GM21825 (cell line): ENCODE results near the gene CHEK2.
"Not testable (repeated sequence)": the region's sequence is repeated elsewhere in the genome, so short reads cannot be mapped to it uniquely, and the experiment has no call there.

ENCODE experiments used
- ATAC-seq: cut with Tn5 transposase; IDR thresholded peaks from one replicate; pipeline ENCODE4 v1.9.1; 2021; ENCODE audit warnings: mild to moderate bottlenecking, moderate library complexity; ENCODE audit not compliant: unreplicated experiment

Gene CHEK2

DNA sequence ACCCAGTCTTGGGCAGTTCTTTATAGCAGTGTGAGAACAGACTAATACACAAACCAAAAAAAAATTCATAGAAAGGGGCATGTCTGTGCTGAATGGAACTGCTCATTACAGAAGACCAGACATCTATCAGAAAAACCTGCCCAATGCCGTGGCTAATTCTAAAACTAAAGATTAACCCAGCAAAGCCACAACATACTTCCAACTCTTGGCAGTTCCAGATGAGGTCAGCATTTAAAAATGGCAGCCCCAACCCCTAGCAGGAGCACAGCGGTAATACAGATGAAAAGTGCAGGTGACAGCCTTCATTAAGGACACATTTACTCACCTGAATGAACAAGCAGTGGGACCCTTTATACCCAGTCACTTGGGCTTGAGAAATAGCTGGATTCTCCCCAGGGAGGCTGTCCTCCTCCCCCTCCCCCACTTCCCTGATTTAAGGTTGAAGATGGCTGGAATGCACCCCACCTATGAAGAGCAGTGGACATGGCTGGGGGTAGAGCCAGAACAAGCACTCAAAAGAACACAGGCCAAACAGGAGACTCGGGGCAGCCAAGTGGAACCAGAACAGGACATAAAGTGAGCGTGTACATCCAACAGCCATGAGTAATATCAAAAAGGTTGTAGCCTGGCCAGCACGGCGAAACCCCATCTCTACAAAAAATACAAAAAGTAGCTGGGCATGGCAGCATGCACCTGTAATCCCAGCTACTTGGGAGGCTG lies 48.4 kb downstream of the CHEK2 start:
- ATAC-seq: not testable (repeated sequence)

GRCh38 chr22:28689796-28690195 lies 51.8 kb downstream of the CHEK2 start:
- ATAC-seq: not testable (repeated sequence)

GRCh38 chr22:28682966-28683365 lies 58.7 kb downstream of the CHEK2 start:
- not testable (repeated sequence) for ATAC-seq

DNA sequence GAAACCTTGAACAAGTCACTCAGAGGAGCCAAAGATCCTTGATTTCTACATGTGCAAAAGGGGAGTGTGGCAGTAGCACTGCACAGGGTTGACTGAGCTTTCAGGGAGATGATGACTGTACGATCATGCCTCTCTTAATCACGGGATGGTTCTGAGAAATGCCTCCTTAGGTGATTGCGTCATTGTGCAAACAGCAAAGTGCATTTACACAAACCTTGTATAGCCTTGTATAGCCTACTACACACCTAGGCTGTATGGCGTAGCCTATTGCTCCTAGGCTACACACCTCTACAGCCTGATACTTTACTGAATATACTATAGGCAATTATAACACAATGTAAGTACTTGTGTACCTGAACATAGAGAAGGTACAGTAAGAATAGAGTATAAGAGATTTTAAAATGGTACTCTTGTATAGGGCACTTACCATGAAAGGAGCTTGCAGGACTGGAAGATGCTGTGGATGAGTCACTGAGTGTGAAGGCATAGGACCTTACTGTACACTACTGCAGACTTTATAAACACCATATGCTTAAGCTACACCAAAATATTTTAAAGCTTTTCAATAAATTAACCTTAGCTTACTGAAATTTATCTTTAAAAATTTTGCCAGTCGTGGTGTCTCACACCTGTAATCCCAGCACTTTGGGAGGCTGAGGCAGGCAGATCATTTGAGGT lies 60.7 kb downstream of the CHEK2 start:
- ATAC-seq: not testable (repeated sequence)

DNA sequence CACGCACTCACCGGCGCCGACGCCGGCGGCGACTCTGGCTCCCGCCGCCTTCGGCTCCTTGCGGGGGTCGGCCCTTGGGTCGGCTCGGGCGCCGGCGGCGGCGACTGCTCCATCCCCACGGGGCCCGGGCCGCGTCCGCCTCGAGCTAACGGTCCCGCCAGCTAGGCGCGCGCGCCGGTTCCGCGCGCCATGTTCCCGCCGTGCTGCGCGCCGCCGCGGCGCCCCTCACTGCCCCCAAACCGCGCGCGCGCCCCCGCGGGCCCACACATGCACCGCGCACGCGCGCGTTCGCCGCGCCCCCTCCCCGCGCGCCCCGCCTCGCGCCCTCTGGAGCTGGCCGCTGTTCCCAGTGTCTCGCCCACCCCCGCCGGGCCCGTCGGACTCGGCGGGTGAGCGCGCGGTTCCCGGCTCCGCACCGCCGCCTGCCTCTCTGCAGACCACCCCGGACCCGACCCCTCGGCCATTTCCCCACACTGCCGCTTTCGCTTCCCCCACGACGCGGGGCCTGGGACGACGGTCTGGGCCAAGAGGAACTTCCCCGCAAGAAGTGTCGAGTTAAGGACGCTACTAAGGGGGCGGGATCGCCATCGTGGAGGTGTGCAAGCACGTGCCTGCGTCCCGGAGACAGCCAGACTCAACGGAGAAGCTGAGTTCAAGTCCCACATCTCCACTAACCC lies 61.9 kb downstream of the CHEK2 start, which contains the start of gene TTC28:
Gene TTC28 (minus strand): TSS at position 230 of the 677 bp plus-strand sequence. CDS start 117 bp downstream, at position 113.
- not testable (repeated sequence) for ATAC-seq

GRCh38 chr22:28678778-28679610 lies 62.6 kb downstream of the CHEK2 start:
- ATAC-seq: not testable (repeated sequence)

GRCh38 chr22:28678170-28678569 lies 63.5 kb downstream of the CHEK2 start:
- ATAC-seq: not testable (repeated sequence)

- ATAC-seq: no peak
These were observed 67.5 kb downstream of the CHEK2 start for GRCh38 chr22:28674121-28674563.

DNA sequence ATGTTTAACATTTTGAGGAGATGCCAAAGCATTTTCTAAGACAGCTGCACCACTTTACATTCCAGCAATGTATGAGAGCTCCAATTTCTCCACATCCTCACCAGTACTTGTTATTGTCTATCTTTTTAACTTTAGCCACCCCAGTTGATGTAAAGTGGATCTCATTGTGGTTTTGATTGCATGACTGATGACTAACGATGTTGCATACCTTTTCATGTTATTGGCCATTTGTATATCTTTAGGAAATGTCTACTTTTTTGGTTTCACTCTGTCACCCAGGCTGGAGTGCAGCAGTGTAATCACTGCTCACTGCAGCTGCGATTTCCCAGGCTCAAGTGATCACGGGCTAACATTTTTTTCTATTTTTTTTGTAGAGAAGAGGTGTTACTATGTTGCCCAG lies 70.9 kb downstream of the CHEK2 start:
- no peak for ATAC-seq

DNA sequence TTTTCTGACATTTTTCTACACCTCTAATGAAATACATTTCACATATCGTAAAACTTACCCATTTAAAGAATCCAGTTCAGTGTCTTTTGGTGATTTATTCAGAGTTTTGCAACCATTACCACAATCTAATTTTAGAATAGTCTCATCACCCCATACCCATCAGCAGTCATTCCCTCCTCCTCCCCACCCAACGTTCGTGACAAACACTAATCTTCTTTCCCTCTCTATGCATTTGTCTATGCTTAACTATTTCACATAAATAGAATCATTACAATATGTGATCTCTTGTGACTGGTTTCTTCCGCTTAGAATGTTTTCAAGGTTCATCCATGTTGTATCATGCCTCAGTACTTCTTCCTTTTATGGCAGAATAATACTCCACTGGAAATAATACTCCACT lies 71.5 kb downstream of the CHEK2 start:
- ATAC-seq: no peak

GRCh38 chr22:28669387-28669786 lies 72.2 kb downstream of the CHEK2 start:
- no peak for ATAC-seq

DNA sequence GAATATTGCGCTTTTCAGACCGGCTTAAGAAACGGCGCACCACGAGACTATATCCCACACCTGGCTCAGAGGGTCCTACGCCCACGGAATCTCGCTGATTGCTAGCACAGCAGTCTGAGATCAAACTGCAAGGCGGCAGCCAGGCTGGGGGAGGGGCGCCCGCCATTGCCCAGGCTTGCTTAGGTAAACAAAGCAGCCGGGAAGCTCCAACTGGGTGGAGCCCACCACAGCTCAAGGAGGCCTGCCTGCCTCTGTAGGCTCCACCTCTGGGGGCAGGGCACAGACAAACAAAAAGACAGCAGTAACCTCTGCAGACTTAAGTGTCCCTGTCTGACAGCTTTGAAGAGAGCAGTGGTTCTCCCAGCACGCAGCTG lies 78.1 kb downstream of the CHEK2 start:
- ATAC-seq: not testable (repeated sequence)

DNA sequence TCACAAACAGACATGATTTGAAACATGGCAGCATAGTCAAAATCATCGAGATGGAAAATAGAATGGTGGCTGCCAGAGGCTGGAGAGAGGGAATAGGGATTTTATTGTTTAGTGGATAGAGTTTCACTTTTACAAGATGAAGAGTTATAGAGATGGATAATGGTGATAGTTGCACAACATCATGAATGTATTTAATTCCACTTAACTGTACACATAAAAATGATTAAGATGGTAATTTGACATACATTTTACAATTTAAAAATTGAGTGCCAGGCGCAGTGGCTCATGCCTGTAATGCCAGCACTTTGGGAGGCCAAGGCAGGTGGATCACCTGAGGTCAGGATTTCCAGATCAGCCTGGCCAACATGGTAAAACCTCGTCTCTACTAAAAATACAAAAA lies 83.2 kb downstream of the CHEK2 start:
- no peak for ATAC-seq

DNA sequence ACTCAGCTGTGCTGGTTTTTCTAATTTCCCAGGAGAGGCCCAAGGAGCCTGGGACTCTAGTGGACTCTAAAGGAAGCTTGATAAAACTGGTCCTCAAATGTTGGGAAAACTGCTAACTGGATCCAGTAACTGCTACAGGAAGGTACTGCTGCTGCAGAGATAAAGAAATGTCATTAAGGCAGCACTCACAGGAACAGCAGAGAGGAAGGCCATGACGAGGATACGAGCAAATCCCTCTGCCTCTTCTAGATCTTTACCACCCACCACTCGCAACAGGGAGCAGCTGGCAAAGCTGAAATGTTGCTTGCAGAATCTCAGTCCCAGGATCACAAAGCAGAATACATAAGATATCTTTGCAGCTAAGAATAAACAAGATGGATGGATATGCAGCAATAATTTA lies 85.4 kb downstream of the CHEK2 start:
- ATAC-seq: no peak

GRCh38 chr22:28650463-28650862 lies 91.2 kb downstream of the CHEK2 start:
- ATAC-seq: no peak

GRCh38 chr22:28648792-28649191 lies 92.8 kb downstream of the CHEK2 start:
- ATAC-seq: no peak

GRCh38 chr22:28647216-28647615 lies 94.4 kb downstream of the CHEK2 start:
- ATAC-seq: no peak

DNA sequence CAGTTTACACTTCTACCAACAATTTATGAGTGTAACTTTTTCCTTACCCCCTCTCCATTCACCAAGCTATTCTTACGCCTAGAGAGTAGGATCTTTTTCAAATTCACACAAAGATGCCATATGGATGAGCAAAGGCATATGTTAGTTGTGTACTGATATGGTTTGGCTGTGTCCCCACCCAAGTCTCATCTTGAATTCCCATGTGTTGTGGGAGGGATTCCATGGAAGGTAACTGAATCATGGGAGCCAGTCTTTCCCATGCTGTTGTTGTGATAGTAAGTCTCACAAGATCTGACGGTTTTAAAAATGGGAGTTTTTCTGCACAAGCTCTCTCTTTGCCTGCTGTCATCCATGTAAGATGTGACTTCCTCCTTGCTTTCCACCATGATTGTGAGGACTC lies 102.3 kb downstream of the CHEK2 start:
- no peak for ATAC-seq
